ENCODE results near the gene NQO1. TPM values are rescaled to one million over a fixed set of nuclear protein-coding genes. Genes with fewer than 3 reads are reported as not detected.
A peak's percentile ranks its signal among the peaks of the same experiment; 100 is the strongest.

Gene NQO1
- total and polyA plus RNA-seq, 2 of the 8 experiments (the other 6 are each of a cell fraction or from before 2014, with no cell fraction given) = 32.7 to 45.7 TPM

DNA sequence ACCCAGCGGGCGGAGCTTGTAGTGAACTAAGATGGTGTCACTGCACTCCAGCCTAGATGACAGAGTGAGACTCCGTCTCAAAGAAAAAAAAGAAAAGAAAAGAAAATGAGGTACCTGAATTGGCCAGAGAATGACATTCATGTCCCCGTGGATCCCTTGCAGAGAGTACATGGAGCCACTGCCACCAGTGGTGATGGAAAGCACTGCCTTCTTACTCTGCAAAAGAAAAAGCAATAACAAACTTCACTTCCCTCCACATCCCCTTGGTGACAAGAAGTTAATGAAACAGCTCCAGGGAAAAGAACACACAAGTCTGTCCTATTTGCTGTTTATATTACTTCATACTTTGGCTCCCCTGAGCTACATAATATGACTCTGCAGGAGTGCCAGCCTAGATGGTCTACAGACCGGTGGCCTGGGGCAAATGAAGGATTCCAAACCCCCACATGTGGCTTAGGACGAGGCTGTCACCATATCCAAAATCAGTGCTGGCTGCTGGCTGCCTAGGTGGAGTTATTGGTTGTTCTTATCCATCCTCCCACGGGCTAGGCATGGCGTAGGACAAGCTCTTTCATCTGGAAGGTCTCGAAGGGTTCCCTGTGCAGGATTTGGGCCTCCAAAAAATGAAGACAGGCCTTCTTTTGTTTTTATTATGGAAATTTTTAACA is 13.3 kb downstream of the NQO1 start:
- no peak overlapping the region for H3K4me2 ChIP-seq (ENCODE audit: insufficient read depth in 1 of 2, low read depth in 2 of 2, low read length in 2 of 2)
- H3K36me3 ChIP-seq (ENCODE audit: control insufficient read depth in 2 of 4, insufficient read depth in 4 of 4, low read length in 3 of 4) = peaks cover 0 to 9% (median 5%) of the 10 kb centered on the region in 4 experiments; a peak in 3 of 8 replicates
- no peak overlapping the region for H3K18ac ChIP-seq (ENCODE audit: extremely low read depth, low read length)
- H2BK5ac ChIP-seq (ENCODE audit: low read depth, low read length) = no peak overlapping the region
- TF ChIP-seq HDAC6 (IDR thresholded peaks at IDR 0.05; ENCODE audit: low read depth, low read length) = no peak
- no peak for TF ChIP-seq NRF1 (IDR thresholded peaks at IDR 0.05; ENCODE audit: low read depth, low read length)
- TF ChIP-seq FOSL1 (IDR thresholded peaks at IDR 0.05; ENCODE audit: insufficient read depth, low read depth, low read length) = no peak
- no peak for TF ChIP-seq RNF2 (IDR thresholded peaks at IDR 0.05; ENCODE audit: borderline replicate concordance, low read depth, low read length, missing control alignments, poor library complexity, severe bottlenecking)
- TF ChIP-seq SIX5 (IDR thresholded peaks at IDR 0.05; ENCODE audit: low read depth, low read length) = no peak
- TF ChIP-seq SP4 (IDR thresholded peaks at IDR 0.05; ENCODE audit: low read length) = no peak
- H4K91ac ChIP-seq (replicated peaks; ENCODE audit: insufficient read length, low read length) = no peak overlapping the region
- no peak overlapping the region for H2BK20ac ChIP-seq (ENCODE audit: low read length)
- no peaks in the 10 kb centered on the region for H3K23me2 ChIP-seq (ENCODE audit: low read depth, low read length)
- H3K9me3 ChIP-seq (ENCODE audit: insufficient read depth in 2 of 2, low read depth in 1 of 2, low read length in 1 of 2) = no peaks in the 10 kb centered on the region
- H2BK15ac ChIP-seq (ENCODE audit: low read length) = no peak overlapping the region
- no peak overlapping the region for H3K14ac ChIP-seq (ENCODE audit: insufficient read length)
- H3K9ac ChIP-seq (replicated peaks in 1 of 4; ENCODE audit: extremely low read depth in 1 of 4, low read depth in 3 of 4, low read length in 3 of 4) = no peak overlapping the region
- H3K4ac ChIP-seq (replicated peaks; ENCODE audit: insufficient read length, low read depth, low read length) = no peak overlapping the region
- H3K4me3 ChIP-seq (ENCODE audit: extremely low read depth in 1 of 4, insufficient read depth in 2 of 4, low read depth in 3 of 4, low read length in 4 of 4) = no peak overlapping the region
- no peak overlapping the region for H3K23ac ChIP-seq (ENCODE audit: insufficient read length)
- FAIRE-seq (no peak), DNase-seq (ENCODE audit: low read depth in 1 of 2, low spot score in 2 of 2) (peak in 1 of 2 experiments; percentile 28)
- 92% methylated on average over 9 of the region's 9 CpGs; no CpG with 5 or more reads in 1 of the 2 experiments for WGBS, 2 experiments (ENCODE audit: extremely low coverage in 1 of 2, insufficient coverage in 1 of 2, insufficient read length in 1 of 2, insufficient replicate concordance in 2 of 2, low coverage in 1 of 2, low lambda C conversion rate in 2 of 2, missing lambda C conversion rate in 1 of 2)
- no peak overlapping the region for H2BK12ac ChIP-seq (ENCODE audit: low read depth, low read length)
- ChIA-PET CTCF (ENCODE audit: partially characterized antibody) (interaction anchor here (0.6 to 7.5 kb wide), 5 partner anchors 9 to 60 kb away, joined by 3 to 88 read pairs (median 6); partner anchors contain the start of genes NOB1 and NQO1), POLR2A (ENCODE audit: partially characterized antibody) (interaction anchor here (1.3 to 3.4 kb wide), 2 partner anchors 13 to 41 kb away, joined by 3 to 18 read pairs; partner anchors contain the start of gene NQO1)
- H3K56ac ChIP-seq (replicated peaks; ENCODE audit: insufficient read length, low read depth, low read length) = no peak overlapping the region
- no peak overlapping the region for H3K27ac ChIP-seq (ENCODE audit: low read depth, low read length)
- H2AFZ ChIP-seq (ENCODE audit: low read length) = no peak overlapping the region
- H3K79me2 ChIP-seq (ENCODE audit: control insufficient read depth in 1 of 2, insufficient read depth in 2 of 2, low read length in 2 of 2) = no peaks in the 10 kb centered on the region
- H2AK5ac ChIP-seq (ENCODE audit: low read depth, low read length) = no peak overlapping the region
- no peaks in the 10 kb centered on the region for H3K79me1 ChIP-seq (ENCODE audit: low read depth, low read length)
- H4K8ac ChIP-seq (ENCODE audit: extremely low read depth, insufficient read depth, low read length) = no peak overlapping the region; the same call in 1 of the 2 replicates
- H3K27me3 ChIP-seq (replicated peaks in 1 of 4; ENCODE audit: control insufficient read depth in 3 of 4, extremely low read depth in 1 of 4, insufficient read depth in 3 of 4, low read length in 3 of 4) = no peaks in the 10 kb centered on the region
- H3K4me1 ChIP-seq (replicated peaks in 1 of 4; ENCODE audit: control insufficient read depth in 3 of 4, insufficient read depth in 4 of 4, low read length in 3 of 4) = 0 out of 7 replicates have a peak, but pooled peaks cover 0 to 2% (median 0%) of the 10 kb centered on the region in 4 experiments
- no peak overlapping the region for H2BK120ac ChIP-seq (replicated peaks; ENCODE audit: low read depth, low read length)
- H4K20me1 ChIP-seq (replicated peaks in 1 of 2; ENCODE audit: control insufficient read depth in 1 of 2, insufficient read depth in 2 of 2, low read length in 2 of 2) = no peaks in the 10 kb centered on the region
- no peak overlapping the region for H4K5ac ChIP-seq (ENCODE audit: insufficient read length, low read depth, low read length)

Measured in H1 (cell line).